ENCODE results near the gene PAK6.
A peak's percentile ranks its signal among the peaks of the same experiment; 100 is the strongest.

Gene PAK6

GRCh38 chr15:40293006-40293405 lies 54.1 kb downstream of the PAK6 start:
- DNase-seq (ENCODE audit: low spot score), result no peak

- DNase-seq (ENCODE audit: low spot score), result peak; percentile 68
Measured at GRCh38 chr15:40293905-40294895, 55.3 kb downstream of the PAK6 start.

DNA sequence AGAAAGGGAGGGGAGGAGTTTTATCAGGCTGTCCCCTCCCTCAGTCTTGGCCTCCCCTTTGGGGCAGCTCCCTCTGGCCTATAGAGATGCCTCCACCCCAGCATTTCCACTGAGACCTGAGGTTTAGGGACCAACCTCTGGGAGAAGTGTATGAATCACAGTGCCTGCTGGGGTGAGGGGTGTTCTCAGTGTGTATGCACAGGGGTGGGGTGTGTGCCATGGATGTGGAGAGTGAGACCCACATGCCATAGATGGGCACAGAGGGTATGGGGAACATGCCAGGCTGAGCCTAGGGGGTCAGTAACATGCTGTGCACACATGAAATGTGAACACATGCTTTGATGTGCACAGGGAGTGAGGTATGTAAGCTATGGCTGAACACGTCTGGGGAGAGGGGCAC lies 56.4 kb downstream of the PAK6 start:
- no peak for DNase-seq (ENCODE audit: low spot score)

- DNase-seq (ENCODE audit: low spot score), result peak; percentile 43
Measured at GRCh38 chr15:40295877-40296560, 57.2 kb downstream of the PAK6 start.

DNA sequence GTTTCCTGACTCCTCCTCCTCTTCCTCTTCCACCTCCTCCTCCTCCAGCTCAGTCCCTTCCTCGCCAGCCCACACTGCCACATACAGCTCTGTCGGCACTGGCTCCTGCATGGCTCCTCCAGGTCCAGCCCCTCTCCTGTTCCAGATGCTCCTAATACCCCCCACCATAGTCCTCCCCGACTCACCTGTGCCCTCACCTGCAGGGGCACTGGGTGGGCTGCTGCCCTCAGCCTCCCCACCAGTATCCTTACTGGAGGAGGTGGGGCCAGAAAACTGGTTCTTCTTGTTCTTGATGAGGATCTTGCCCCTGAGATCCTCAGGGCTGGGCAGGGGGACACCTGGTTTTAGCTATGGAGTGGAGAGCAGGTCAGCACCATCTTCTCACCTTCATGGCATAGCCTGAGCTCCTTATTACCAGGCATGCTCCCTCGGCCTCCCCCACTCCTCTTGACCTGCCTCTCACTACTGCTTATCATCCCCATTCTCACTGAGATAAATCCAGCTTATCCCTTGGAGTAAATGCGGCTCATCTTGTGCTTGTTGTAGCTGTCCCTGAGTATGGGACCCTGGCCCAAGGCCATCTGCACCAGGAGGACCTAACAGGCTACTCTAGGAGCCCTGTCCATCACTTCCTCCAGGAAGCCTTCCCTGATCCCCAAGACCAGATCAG lies 57.8 kb downstream of the PAK6 start:
- no peak for DNase-seq (ENCODE audit: low spot score)

GRCh38 chr15:40297356-40297755 lies 58.5 kb downstream of the PAK6 start:
- no peak for DNase-seq (ENCODE audit: low spot score)

DNA sequence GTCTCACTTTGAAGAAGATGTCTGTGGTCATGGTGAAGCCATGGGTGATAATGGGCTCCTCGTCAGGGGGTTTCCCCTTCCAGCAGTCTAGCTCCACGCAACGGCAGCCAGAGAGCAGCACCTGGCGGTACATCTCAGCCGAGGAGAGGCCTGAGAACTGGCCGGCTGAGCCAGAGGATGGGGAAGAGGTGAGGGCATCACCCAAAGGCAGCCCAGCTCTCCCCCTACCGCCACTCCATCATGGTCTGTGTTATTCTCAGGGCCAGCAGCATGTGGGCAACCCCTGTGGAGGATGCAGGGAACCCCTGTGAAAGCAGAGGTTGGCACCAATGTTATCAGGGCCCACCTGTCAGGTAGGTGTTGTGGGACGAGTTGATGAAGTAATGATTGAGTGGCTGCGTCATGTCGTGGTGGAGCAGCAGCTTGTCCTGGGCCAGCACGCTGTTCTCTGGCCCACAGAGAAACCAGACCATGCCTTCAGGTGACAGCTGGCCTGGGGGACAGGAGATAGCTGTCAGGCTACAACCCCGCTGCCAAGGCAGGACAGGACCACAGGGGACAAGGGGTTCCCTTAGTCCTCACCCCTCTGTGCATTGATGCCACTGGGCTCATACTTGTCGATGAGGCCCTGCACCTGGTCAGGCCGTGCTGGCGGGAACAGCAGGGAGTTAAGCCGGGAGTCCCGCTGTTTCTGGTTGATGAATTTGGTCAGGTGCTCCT lies 59.5 kb downstream of the PAK6 start:
- no peak for DNase-seq (ENCODE audit: low spot score)

DNA sequence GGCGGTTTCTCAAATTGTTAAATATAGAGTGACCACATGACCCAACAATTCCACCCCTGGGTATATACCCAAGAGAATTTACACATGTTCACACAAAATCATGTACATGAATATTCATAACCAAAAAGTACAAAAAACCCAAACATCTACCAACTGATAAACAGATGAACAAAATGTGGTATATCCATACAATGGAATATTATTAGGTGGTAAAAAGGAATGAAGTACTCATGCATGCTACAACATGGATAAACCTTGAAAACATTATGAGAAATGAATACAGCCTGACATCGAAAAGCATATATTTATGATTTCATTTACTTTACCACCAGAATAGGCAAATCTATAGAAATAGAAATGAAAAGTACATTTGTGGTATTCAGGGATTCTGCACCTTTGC lies 61.5 kb downstream of the PAK6 start:
- no peak for DNase-seq (ENCODE audit: low spot score)

DNA sequence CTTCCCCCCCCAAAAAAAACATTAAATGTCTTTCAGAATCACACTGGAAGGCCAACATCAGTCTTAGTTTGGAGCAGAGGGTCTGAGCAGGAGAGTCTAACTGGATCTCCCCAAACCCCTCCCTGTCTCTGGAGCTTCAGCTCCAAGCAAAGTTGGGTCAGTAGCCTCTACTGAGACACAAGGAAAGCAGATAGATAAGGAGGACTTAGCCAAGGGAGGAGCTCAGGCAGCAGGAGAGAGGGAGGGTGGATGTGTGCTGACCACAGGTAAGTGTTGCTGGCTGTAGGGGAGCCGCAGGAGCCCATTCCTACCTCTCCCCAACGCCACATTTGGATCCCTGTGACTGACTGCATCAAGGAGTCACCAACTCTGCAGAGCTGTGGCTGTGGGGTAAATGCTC lies 61.9 kb downstream of the PAK6 start:
- no peak for DNase-seq (ENCODE audit: low spot score)

DNA sequence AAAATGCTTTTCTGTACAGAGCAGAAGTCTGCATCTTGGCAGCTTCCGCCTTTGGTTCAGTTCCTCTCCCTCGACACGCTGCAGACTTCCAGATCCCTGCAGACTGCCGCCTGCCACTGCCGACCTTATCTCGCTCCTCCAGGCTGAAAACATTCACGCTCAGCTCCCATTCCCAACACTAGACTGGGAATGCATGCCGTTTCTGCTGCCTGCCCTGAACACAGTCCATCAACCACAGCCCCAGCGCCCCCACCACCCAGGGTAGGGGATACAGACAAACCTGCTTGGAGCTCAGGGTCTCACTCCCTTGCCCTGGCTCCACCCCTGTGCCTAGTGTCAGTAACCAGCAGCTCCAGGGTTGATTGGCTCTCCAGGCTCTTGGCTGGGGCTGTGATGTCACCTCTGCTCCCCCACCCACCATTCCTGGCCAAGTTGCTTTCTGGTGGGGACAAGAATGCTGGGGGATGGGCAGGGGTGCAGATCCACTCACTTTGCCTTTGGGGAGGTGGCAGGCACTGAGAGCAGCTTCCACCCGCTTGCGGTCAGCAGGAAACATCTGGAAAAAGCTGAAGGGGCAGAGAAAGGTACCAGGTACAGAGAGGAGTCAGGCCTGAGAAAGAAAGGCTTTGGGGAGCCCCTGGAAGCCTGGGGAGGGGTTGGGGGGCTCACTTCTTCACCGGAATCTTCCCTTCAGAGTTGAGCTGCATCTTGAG lies 62.8 kb downstream of the PAK6 start:
- no peak for DNase-seq (ENCODE audit: low spot score)

GRCh38 chr15:40302288-40302886 lies 63.5 kb downstream of the PAK6 start:
- no peak for DNase-seq (ENCODE audit: low spot score)

- DNase-seq (ENCODE audit: low spot score), result no peak
Measured at GRCh38 chr15:40302981-40303380, 64.1 kb downstream of the PAK6 start.

- no peak for DNase-seq (ENCODE audit: low spot score)
Measured at GRCh38 chr15:40303576-40303975, 64.7 kb downstream of the PAK6 start.

DNA sequence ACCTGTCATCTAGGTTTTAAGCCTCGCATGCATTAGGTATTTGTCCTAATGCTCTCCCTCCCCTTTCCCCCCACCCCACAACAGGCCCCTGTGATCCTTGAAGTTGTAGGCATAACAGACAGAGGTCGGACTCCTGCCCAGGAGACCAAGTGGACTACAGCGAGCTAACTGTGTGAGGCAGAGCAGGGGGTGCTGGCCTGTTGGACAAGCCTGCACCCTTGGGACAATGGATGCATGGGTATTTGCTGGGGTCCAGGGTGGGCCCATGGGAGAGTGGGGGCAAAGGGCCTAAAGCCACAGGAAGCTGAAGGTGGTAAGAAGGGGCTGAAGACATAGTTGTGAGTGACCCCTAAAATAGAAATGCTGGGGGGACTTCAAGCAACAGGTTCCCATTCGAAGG lies 66.4 kb downstream of the PAK6 start:
- no peak for DNase-seq (ENCODE audit: low spot score)

GRCh38 chr15:40306371-40306770 lies 67.5 kb downstream of the PAK6 start:
- peak; percentile 77 for DNase-seq (ENCODE audit: low spot score)

- DNase-seq (ENCODE audit: low spot score), result no peak
Measured at GRCh38 chr15:40306908-40307307, 68.0 kb downstream of the PAK6 start.

- peak; percentile 62 for DNase-seq (ENCODE audit: low spot score)
Measured at GRCh38 chr15:40307421-40308211, 68.8 kb downstream of the PAK6 start, which contains the start of gene PLCB2. PLCB2 (minus strand) TSS chr15:40307935; CDS start chr15:40307672, 263 bp downstream.

GRCh38 chr15:40309344-40309862 lies 70.5 kb downstream of the PAK6 start:
- no peak for DNase-seq (ENCODE audit: low spot score)

Measured in Ammon's horn (tissue), 1 donor.